Activated naive CD8-positive, alpha-beta T cell treated with anti-CD3 and anti-CD28 coated beads, Interleukin-2, amount 50 U/mL, for 24 hours (primary cell): ENCODE measurements around the gene ERP27.

Source experiments
- ATAC-seq: fragments of 150-1000 bp; cut with Tn5 transposase; one replicate; pipeline ENCODE4 v1.10.0; 2021
- DNase-seq: peaks from one replicate; pipeline ENCODE4 v3.0.0; 2021
- H3K27ac Mint-ChIP-seq: one replicate; pipeline ENCODE4 v1.8.0; 2021; ENCODE audit warnings: mild to moderate bottlenecking, mixed read lengths
- H3K27me3 Mint-ChIP-seq: one replicate; pipeline ENCODE4 v1.8.0; 2021; ENCODE audit warnings: mixed read lengths
- H3K36me3 Mint-ChIP-seq: one replicate; pipeline ENCODE4 v1.8.0; 2021; ENCODE audit warnings: low read depth, mixed read lengths
- H3K4me1 Mint-ChIP-seq: one replicate; pipeline ENCODE4 v1.8.0; 2021; ENCODE audit warnings: mixed read lengths
- H3K4me3 Mint-ChIP-seq: one replicate; pipeline ENCODE4 v1.8.0; 2021; ENCODE audit warnings: mild to moderate bottlenecking, moderate library complexity, mixed read lengths
- H3K9me3 Mint-ChIP-seq: one replicate; pipeline ENCODE4 v1.8.0; 2021; ENCODE audit warnings: mixed read lengths

ERP27 gene

GRCh38 chr12:14890701-14891100 is 47.6 kb downstream of the ERP27 start:
- DNase-seq (no peak), ATAC-seq (no peak)
- Mint-ChIP-seq H3K27me3 (peaks cover 10% of the 10 kb centered on the region), H3K4me1 (peaks cover 14% of the 10 kb centered on the region), H3K36me3 (no peaks in the 10 kb centered on the region), H3K9me3 (no peaks in the 10 kb centered on the region), H3K27ac (no peak overlapping the region), H3K4me3 (no peak overlapping the region)

GRCh38 chr12:14886271-14886670 is 52.1 kb downstream of the ERP27 start:
- ATAC-seq = no peak
- Mint-ChIP-seq H3K27ac (no peak overlapping the region), H3K4me3 (no peak overlapping the region), H3K27me3 (peaks cover 10% of the 10 kb centered on the region), H3K36me3 (no peaks in the 10 kb centered on the region), H3K4me1 (peaks cover 34% of the 10 kb centered on the region), H3K9me3 (no peaks in the 10 kb centered on the region)
- DNase-seq = no peak

- Mint-ChIP-seq H3K4me1 (peaks cover 38% of the 10 kb centered on the region), H3K4me3 (peak within 1 kb of the TSS; percentile 46), H3K27ac (peak within 1 kb of the TSS; percentile 33), H3K27me3 (peaks cover 10% of the 10 kb centered on the region), H3K36me3 (no peaks in the 10 kb centered on the region), H3K9me3 (no peaks in the 10 kb centered on the region)
- ATAC-seq (no peak), DNase-seq (no peak)
Observed at GRCh38 chr12:14885718-14886221, 52.6 kb downstream of the ERP27 start, which contains the start of gene MGP. MGP (minus strand) TSS chr12:14885854; CDS start chr12:14885791, 63 bp downstream.

- ATAC-seq (peak; percentile 89), DNase-seq (peak; percentile 76)
- Mint-ChIP-seq H3K4me1 (peaks cover 42% of the 10 kb centered on the region), H3K36me3 (no peaks in the 10 kb centered on the region), H3K27ac (peak overlapping the region; percentile 33), H3K9me3 (no peaks in the 10 kb centered on the region), H3K4me3 (peak overlapping the region; percentile 46), H3K27me3 (peaks cover 10% of the 10 kb centered on the region)
Observed at GRCh38 chr12:14884458-14884878, 53.9 kb downstream of the ERP27 start.

GRCh38 chr12:14883686-14884085 is 54.7 kb downstream of the ERP27 start:
- DNase-seq (no peak), ATAC-seq (no peak)
- H3K27ac Mint-ChIP-seq = no peak overlapping the region
- H3K36me3 Mint-ChIP-seq = no peaks in the 10 kb centered on the region
- peaks cover 42% of the 10 kb centered on the region for H3K4me1 Mint-ChIP-seq
- H3K9me3 Mint-ChIP-seq = no peaks in the 10 kb centered on the region
- no peak overlapping the region for H3K4me3 Mint-ChIP-seq
- H3K27me3 Mint-ChIP-seq = peaks cover 10% of the 10 kb centered on the region

- no peak for DNase-seq
- ATAC-seq = no peak
- Mint-ChIP-seq H3K4me1 (peaks cover 31% of the 10 kb centered on the region), H3K36me3 (no peaks in the 10 kb centered on the region), H3K27me3 (no peaks in the 10 kb centered on the region), H3K27ac (peak overlapping the region; percentile 59), H3K9me3 (no peaks in the 10 kb centered on the region), H3K4me3 (peak overlapping the region; percentile 32)
Observed at GRCh38 chr12:14880890-14881453, 57.4 kb downstream of the ERP27 start.

GRCh38 chr12:14879222-14879933 is 59.0 kb downstream of the ERP27 start:
- Mint-ChIP-seq H3K4me1 (peaks cover 18% of the 10 kb centered on the region), H3K27ac (no peak overlapping the region), H3K9me3 (no peaks in the 10 kb centered on the region), H3K36me3 (no peaks in the 10 kb centered on the region), H3K4me3 (no peak overlapping the region), H3K27me3 (no peaks in the 10 kb centered on the region)
- ATAC-seq = no peak
- DNase-seq = no peak

- Mint-ChIP-seq H3K36me3 (no peaks in the 10 kb centered on the region), H3K4me1 (peaks cover 15% of the 10 kb centered on the region), H3K9me3 (no peaks in the 10 kb centered on the region), H3K27me3 (no peaks in the 10 kb centered on the region), H3K4me3 (no peak overlapping the region), H3K27ac (no peak overlapping the region)
- DNase-seq (no peak), ATAC-seq (no peak)
Observed at GRCh38 chr12:14878488-14878887, 59.8 kb downstream of the ERP27 start.

- Mint-ChIP-seq H3K4me1 (peaks cover 12% of the 10 kb centered on the region), H3K36me3 (no peaks in the 10 kb centered on the region), H3K9me3 (no peaks in the 10 kb centered on the region), H3K27me3 (no peaks in the 10 kb centered on the region), H3K4me3 (no peak overlapping the region), H3K27ac (no peak overlapping the region)
- ATAC-seq (peak; percentile 40), DNase-seq (no peak)
Observed at GRCh38 chr12:14876833-14877232, 61.5 kb downstream of the ERP27 start.

GRCh38 chr12:14874882-14875281 is 63.5 kb downstream of the ERP27 start:
- H3K27me3 Mint-ChIP-seq = no peaks in the 10 kb centered on the region
- DNase-seq (no peak), ATAC-seq (no peak)
- no peak overlapping the region for H3K27ac Mint-ChIP-seq
- H3K9me3 Mint-ChIP-seq = no peaks in the 10 kb centered on the region
- H3K4me3 Mint-ChIP-seq = no peak overlapping the region
- H3K4me1 Mint-ChIP-seq = no peaks in the 10 kb centered on the region
- H3K36me3 Mint-ChIP-seq = no peaks in the 10 kb centered on the region

- H3K4me3 Mint-ChIP-seq = no peak overlapping the region
- no peaks in the 10 kb centered on the region for H3K27me3 Mint-ChIP-seq
- DNase-seq (no peak), ATAC-seq (no peak)
- H3K9me3 Mint-ChIP-seq = no peaks in the 10 kb centered on the region
- no peaks in the 10 kb centered on the region for H3K36me3 Mint-ChIP-seq
- no peak overlapping the region for H3K27ac Mint-ChIP-seq
- H3K4me1 Mint-ChIP-seq = no peaks in the 10 kb centered on the region
Observed at GRCh38 chr12:14873440-14874185, 64.7 kb downstream of the ERP27 start.

GRCh38 chr12:14871886-14872285 is 66.5 kb downstream of the ERP27 start:
- Mint-ChIP-seq H3K9me3 (peaks cover 4% of the 10 kb centered on the region), H3K27me3 (peaks cover 3% of the 10 kb centered on the region), H3K36me3 (peaks cover 3% of the 10 kb centered on the region), H3K4me3 (no peak overlapping the region), H3K4me1 (no peaks in the 10 kb centered on the region), H3K27ac (no peak overlapping the region)
- ATAC-seq (no peak), DNase-seq (no peak)

- no peak overlapping the region for H3K27ac Mint-ChIP-seq
- peaks cover 3% of the 10 kb centered on the region for H3K27me3 Mint-ChIP-seq
- H3K4me3 Mint-ChIP-seq = no peak overlapping the region
- H3K9me3 Mint-ChIP-seq = peaks cover 4% of the 10 kb centered on the region
- peaks cover 3% of the 10 kb centered on the region for H3K36me3 Mint-ChIP-seq
- H3K4me1 Mint-ChIP-seq = no peaks in the 10 kb centered on the region
- DNase-seq (no peak), ATAC-seq (no peak)
Observed at GRCh38 chr12:14871247-14871646, 67.1 kb downstream of the ERP27 start.

GRCh38 chr12:14868916-14869506 is 69.3 kb downstream of the ERP27 start:
- no peak for DNase-seq
- H3K4me3 Mint-ChIP-seq = no peak overlapping the region
- no peaks in the 10 kb centered on the region for H3K4me1 Mint-ChIP-seq
- ATAC-seq = no peak
- H3K27ac Mint-ChIP-seq = no peak overlapping the region
- H3K27me3 Mint-ChIP-seq = peaks cover 3% of the 10 kb centered on the region
- H3K36me3 Mint-ChIP-seq = peaks cover 3% of the 10 kb centered on the region
- peaks cover 8% of the 10 kb centered on the region for H3K9me3 Mint-ChIP-seq
